B cell (primary cell): ENCODE measurements around the gene MPPED2. TPM values are rescaled to one million over a fixed set of nuclear protein-coding genes. Genes with fewer than 3 reads are reported as not detected.

ENCODE experiments used
- ATAC-seq: fragments of 200-7000 bp; cut with Tn5 transposase; one replicate; pipeline ENCODE4 v1.10.0; 2021; ENCODE audit warnings: low read depth, mild to moderate bottlenecking, moderate number of reproducible peaks, moderate library complexity
- CTCF ChIA-PET: fragments of 350-600 bp; sonication (Branson Sonifier 250); formaldehyde crosslinking; loops from one replicate; lab custom pipeline; 2021; ENCODE audit warnings: antibody characterized with exemption, inconsistent platforms; lab: Charles Lee
- POLR2A ChIA-PET: fragments of 350-600 bp; sonication (Branson Sonifier 250); formaldehyde crosslinking; loops from one replicate; lab custom pipeline; 2021; ENCODE audit warnings: antibody characterized with exemption; lab: Charles Lee
- DNase-seq: peaks from one replicate; pipeline ENCODE4 v3.0.0; 2013
- H2AFZ ChIP-seq: 2 replicates; pipeline ENCODE4 v1.6.1; 2012; ENCODE audit warnings: mild to moderate bottlenecking, low read depth, low read length; ENCODE audit not compliant: insufficient read depth, poor library complexity, severe bottlenecking
- H3K27ac ChIP-seq, 2 donors: 1 replicate in 1 of 2; 2 replicates in 1 of 2; pipeline ENCODE4 v1.5.1; 2012 to 2013; ENCODE audit warnings: low read length in 2 of 2, mild to moderate bottlenecking in 2 of 2, moderate library complexity in 1 of 2
- H3K27me3 ChIP-seq, 4 experiments: fragments of 200-600 bp in 1 of 4; sonication (generic) in 1 of 4; replicated peaks in 1 of 4; 1 replicate in 2 of 4; 2 replicates in 2 of 4; pipeline versions ENCODE4 v1.6.1 to v1.7.0; 2013 to 2016; ENCODE audit warnings: low read length in 3 of 4, mild to moderate bottlenecking in 2 of 4, mixed read lengths in 1 of 4, moderate library complexity in 1 of 4; ENCODE audit not compliant: insufficient read depth in 4 of 4, control insufficient read depth in 3 of 4; ENCODE audit errors: control extremely low read depth in 1 of 4
- H3K36me3 ChIP-seq, 2 experiments: replicated peaks in 1 of 2; 1 replicate in 1 of 2; 2 replicates in 1 of 2; pipeline versions ENCODE4 v1.6.1 to v1.7.1; 2013; ENCODE audit warnings: low read length in 1 of 2; ENCODE audit not compliant: insufficient read depth in 2 of 2, control insufficient read depth in 1 of 2; ENCODE audit errors: control extremely low read depth in 1 of 2, extremely low read depth in 1 of 2
- H3K4me1 ChIP-seq, 2 donors: fragments of 200-600 bp in 1 of 2; sonication (generic) in 1 of 2; 1 replicate in 1 of 2; 2 replicates in 1 of 2; pipeline versions ENCODE4 v1.5.1 to v1.6.1; 2013 to 2017; ENCODE audit warnings: low read length in 2 of 2; ENCODE audit not compliant: control insufficient read depth in 2 of 2, insufficient read depth in 2 of 2
- H3K4me2 ChIP-seq: replicated peaks from 2 replicates; pipeline ENCODE3; 2012; ENCODE audit warnings: mild to moderate bottlenecking, low read depth, low read length; ENCODE audit not compliant: poor library complexity, severe bottlenecking
- H3K4me3 ChIP-seq, 5 experiments: fragments of 200-600 bp in 1 of 5; sonication (generic) in 1 of 5; 1 replicate in 3 of 5; 2 replicates in 2 of 5; pipeline versions ENCODE4 v1.5.1 to v1.7.0; 2011 to 2016; ENCODE audit warnings: low read length in 4 of 5, mild to moderate bottlenecking in 4 of 5, low read depth in 2 of 5, control low read depth in 1 of 5, moderate library complexity in 1 of 5; ENCODE audit not compliant: insufficient read depth in 1 of 5; ENCODE audit errors: control extremely low read depth in 1 of 5, extremely low read depth in 1 of 5
- H3K79me2 ChIP-seq: fragments of 200-600 bp; sonication (generic); one replicate; pipeline ENCODE4 v1.6.0; 2016; ENCODE audit warnings: low read length; ENCODE audit not compliant: control insufficient read depth, insufficient read depth
- H3K9ac ChIP-seq: fragments of 200-600 bp; sonication (generic); 2 replicates; pipeline ENCODE4 v1.6.1; 2017; ENCODE audit warnings: mild to moderate bottlenecking, low read length, moderate library complexity
- H3K9me3 ChIP-seq, 3 donors: one replicate each; pipeline versions ENCODE4 v1.6.1 to v1.7.1; 2013; ENCODE audit warnings: low read length in 2 of 3; ENCODE audit not compliant: control insufficient read depth in 2 of 3, insufficient read depth in 1 of 3; ENCODE audit errors: control extremely low read depth in 1 of 3
- H4K20me1 ChIP-seq: 2 replicates; pipeline ENCODE4 v1.6.0; 2012; ENCODE audit warnings: mild to moderate bottlenecking, low read length; ENCODE audit not compliant: insufficient read depth, control insufficient read depth, poor library complexity, severe bottlenecking
- H3K27ac Mint-ChIP-seq: one replicate; pipeline ENCODE4 v1.8.0; 2021; ENCODE audit warnings: mixed read lengths
- H3K27me3 Mint-ChIP-seq: one replicate; pipeline ENCODE4 v1.8.0; 2021; ENCODE audit warnings: mixed read lengths
- H3K4me1 Mint-ChIP-seq: one replicate; pipeline ENCODE4 v1.8.0; 2021; ENCODE audit warnings: mixed read lengths
- H3K4me3 Mint-ChIP-seq: one replicate; pipeline ENCODE4 v1.8.0; 2021; ENCODE audit warnings: mixed read lengths
- H3K9me3 Mint-ChIP-seq: one replicate; pipeline ENCODE4 v1.8.0; 2022; ENCODE audit warnings: mixed read lengths; ENCODE audit not compliant: insufficient read depth
- EZH2 ChIP-seq: IDR thresholded peaks from 2 replicates; pipeline ENCODE4 v1.6.1; 2012; ENCODE audit warnings: borderline replicate concordance, low read depth, mild to moderate bottlenecking, moderate library complexity, low read length; ENCODE audit not compliant: insufficient read depth, poor library complexity, severe bottlenecking
- WGBS: methylation state at CpG from one replicate; pipeline ENCODE4 v1.1.5; 2013; ENCODE audit warnings: missing lambda C conversion rate; ENCODE audit not compliant: insufficient coverage; 5-methylcytosine and 5-hydroxymethylcytosine counted together
- intact Hi-C: fragments of 100-400 bp; cut with micrococcal nuclease; formaldehyde crosslinking; loops from one replicate; pipeline ENCODE4 v1.10.0; 2022
- polyA plus RNA-seq: library from polyadenylated mRNA; depleted of rRNA; stranded (reverse); fragments of >200 nt; gene quantifications from 2 replicates; pipeline ENCODE4 v1.2.3, GENCODE V29; 2012
- total RNA-seq, 2 donors: library from RNA; stranded (reverse); fragments of 120-200 nt in 1 of 2; gene quantifications; 1 replicate in 1 of 2; 2 replicates in 1 of 2; pipeline versions ENCODE4 v1.2.3 to v1.2.4, GENCODE V29; 2013 to 2022
- TF ChIP-seq, protein P1 (sequence below): fragments of 200-600 bp; IDR thresholded peaks from one replicate; pipeline ENCODE4 v1.8.0; 2022; ENCODE audit warnings: antibody characterized with exemption, mild to moderate bottlenecking

Gene MPPED2
- total and polyA plus RNA-seq, 2 donors (not counting 1 experiment from before 2014, with no cell fraction given): 0.70 to 1.1 TPM

DNA sequence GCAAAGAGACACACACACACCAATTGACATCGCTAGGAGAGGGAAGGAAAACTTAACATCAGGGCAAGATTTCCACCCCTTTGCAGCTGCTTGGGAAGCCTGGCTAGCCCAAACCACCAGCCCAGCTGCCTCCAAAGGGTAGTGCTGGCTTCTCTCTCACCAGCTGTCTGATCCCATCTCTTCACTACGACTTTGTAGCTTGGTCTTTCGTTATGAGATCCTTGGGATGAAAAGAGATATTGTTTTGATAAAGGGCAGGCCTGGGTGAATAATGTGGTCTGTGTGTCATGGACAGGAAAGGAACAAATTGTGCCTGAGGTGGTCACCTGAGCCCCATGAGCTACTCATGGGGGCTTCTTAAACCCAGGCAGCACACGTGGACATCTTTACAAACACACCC lies 161.3 kb downstream of the MPPED2 start:
- no peak overlapping the region for H3K27ac Mint-ChIP-seq
- intact Hi-C loops: no loop called here
- ATAC-seq (no peak), DNase-seq (no peak)
- Histone ChIP-seq H3K4me1 (no peaks in the 10 kb centered on the region), H3K9me3 (no peaks in the 10 kb centered on the region), H3K4me2 (no peak overlapping the region), H2AFZ (no peak overlapping the region), H3K27ac (no peak overlapping the region), H3K79me2 (no peaks in the 10 kb centered on the region), H3K36me3 (no peaks in the 10 kb centered on the region), H4K20me1 (no peaks in the 10 kb centered on the region), H3K27me3 (no peaks in the 10 kb centered on the region), H3K9ac (no peak overlapping the region), H3K4me3 (no peak overlapping the region)
- TF ChIP-seq EZH2: no peak
- TF ChIP-seq, protein P1, sequence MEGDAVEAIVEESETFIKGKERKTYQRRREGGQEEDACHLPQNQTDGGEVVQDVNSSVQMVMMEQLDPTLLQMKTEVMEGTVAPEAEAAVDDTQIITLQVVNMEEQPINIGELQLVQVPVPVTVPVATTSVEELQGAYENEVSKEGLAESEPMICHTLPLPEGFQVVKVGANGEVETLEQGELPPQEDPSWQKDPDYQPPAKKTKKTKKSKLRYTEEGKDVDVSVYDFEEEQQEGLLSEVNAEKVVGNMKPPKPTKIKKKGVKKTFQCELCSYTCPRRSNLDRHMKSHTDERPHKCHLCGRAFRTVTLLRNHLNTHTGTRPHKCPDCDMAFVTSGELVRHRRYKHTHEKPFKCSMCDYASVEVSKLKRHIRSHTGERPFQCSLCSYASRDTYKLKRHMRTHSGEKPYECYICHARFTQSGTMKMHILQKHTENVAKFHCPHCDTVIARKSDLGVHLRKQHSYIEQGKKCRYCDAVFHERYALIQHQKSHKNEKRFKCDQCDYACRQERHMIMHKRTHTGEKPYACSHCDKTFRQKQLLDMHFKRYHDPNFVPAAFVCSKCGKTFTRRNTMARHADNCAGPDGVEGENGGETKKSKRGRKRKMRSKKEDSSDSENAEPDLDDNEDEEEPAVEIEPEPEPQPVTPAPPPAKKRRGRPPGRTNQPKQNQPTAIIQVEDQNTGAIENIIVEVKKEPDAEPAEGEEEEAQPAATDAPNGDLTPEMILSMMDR: no peak
- H3K27me3 Mint-ChIP-seq: peaks cover 5% of the 10 kb centered on the region
- 88% methylated on average over 3 of the region's 4 CpGs for WGBS
- no peaks in the 10 kb centered on the region for H3K4me1 Mint-ChIP-seq
- H3K9me3 Mint-ChIP-seq: no peaks in the 10 kb centered on the region
- no peak overlapping the region for H3K4me3 Mint-ChIP-seq
- ChIA-PET POLR2A (no interaction called here), CTCF (no interaction called here)

DNA sequence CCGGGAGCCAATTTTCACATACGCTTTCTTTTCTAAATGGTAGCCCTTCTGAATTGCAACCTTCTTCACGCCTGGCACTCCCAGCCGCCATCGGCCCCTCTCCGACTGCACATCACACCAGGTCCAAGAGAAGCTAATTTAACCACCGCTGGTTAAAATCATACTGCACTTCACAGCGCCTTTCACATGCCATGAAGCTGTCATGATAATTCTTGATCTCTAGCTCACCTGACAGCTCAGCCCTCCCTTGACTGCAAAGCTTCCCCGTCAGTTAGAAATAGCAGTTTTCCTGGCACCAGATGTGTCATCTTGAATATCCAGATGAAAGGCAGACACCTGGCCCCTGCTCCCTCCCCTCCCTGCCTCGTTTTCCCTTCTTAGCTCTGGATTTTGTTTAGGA lies 161.8 kb downstream of the MPPED2 start:
- H3K9ac ChIP-seq: no peak overlapping the region
- Mint-ChIP-seq H3K9me3 (no peaks in the 10 kb centered on the region), H3K4me3 (no peak overlapping the region), H3K4me1 (no peaks in the 10 kb centered on the region), H3K27me3 (peaks cover 5% of the 10 kb centered on the region), H3K27ac (no peak overlapping the region)
- H2AFZ ChIP-seq: no peak overlapping the region
- WGBS: 94% methylated on average over 10 of the region's 10 CpGs
- DNase-seq (no peak), ATAC-seq (no peak)
- no peak overlapping the region for H3K4me2 ChIP-seq
- H3K27ac ChIP-seq: no peak overlapping the region
- ChIA-PET POLR2A (no interaction called here), CTCF (no interaction called here)
- H3K79me2 ChIP-seq: no peaks in the 10 kb centered on the region
- intact Hi-C loops: no loop called here
- no peaks in the 10 kb centered on the region for H3K4me1 ChIP-seq
- TF ChIP-seq, protein P1: no peak
- no peak for TF ChIP-seq EZH2
- H3K36me3 ChIP-seq: no peaks in the 10 kb centered on the region
- no peaks in the 10 kb centered on the region for H3K27me3 ChIP-seq
- H3K4me3 ChIP-seq: no peak overlapping the region
- no peaks in the 10 kb centered on the region for H3K9me3 ChIP-seq
- no peaks in the 10 kb centered on the region for H4K20me1 ChIP-seq
